MM.1S (cell line): ENCODE data around the gene SLFN12L.
"Not testable (repeated sequence)": the region's sequence is repeated elsewhere in the genome, so short reads cannot be mapped to it uniquely, and the experiment has no call there.

Source experiments
- DNase-seq: peaks from one replicate; pipeline ENCODE4 v3.0.0-alpha.2; 2015
- H2AFZ ChIP-seq: fragments of 300-600 bp; sonication (generic); 2 replicates; pipeline ENCODE4 v1.6.0; 2016; ENCODE audit warnings: antibody characterized with exemption, low read length
- H3F3A ChIP-seq: fragments of 300-600 bp; sonication (generic); 2 replicates; pipeline ENCODE4 v1.6.1; 2016; ENCODE audit warnings: mild to moderate bottlenecking, antibody characterized with exemption, low read length, moderate library complexity, mixed read lengths; ENCODE audit not compliant: insufficient read depth
- H3K27ac ChIP-seq: fragments of 300-600 bp; sonication (generic); 2 replicates; pipeline ENCODE4 v1.5.1; 2016; ENCODE audit warnings: mild to moderate bottlenecking, low read length
- H3K27me3 ChIP-seq: fragments of 300-600 bp; sonication (generic); replicated peaks from 2 replicates; pipeline ENCODE4 v1.6.0; 2016; ENCODE audit warnings: low read length; ENCODE audit not compliant: insufficient read depth
- H3K36me3 ChIP-seq: fragments of 300-600 bp; sonication (generic); replicated peaks from 2 replicates; pipeline ENCODE4 v1.6.1; 2016; ENCODE audit warnings: mild to moderate bottlenecking, low read length, mixed read lengths; ENCODE audit not compliant: insufficient read depth
- H3K4me1 ChIP-seq: fragments of 300-600 bp; sonication (generic); 2 replicates; pipeline ENCODE4 v1.6.1; 2016; ENCODE audit warnings: low read length, mixed read lengths
- H3K4me2 ChIP-seq: fragments of 300-600 bp; sonication (generic); 2 replicates; pipeline ENCODE4 v1.6.0; 2016; ENCODE audit warnings: low read depth, low read length
- H3K4me3 ChIP-seq: fragments of 300-600 bp; sonication (generic); 2 replicates; pipeline ENCODE4 v1.5.1; 2016; ENCODE audit warnings: low read length, mixed read lengths
- H3K79me2 ChIP-seq: fragments of 300-600 bp; sonication (generic); 2 replicates; pipeline ENCODE4 v1.6.1; 2016; ENCODE audit warnings: mixed run types, low read length, mixed read lengths
- H3K9ac ChIP-seq: fragments of 300-600 bp; sonication (generic); 2 replicates; pipeline ENCODE4 v1.6.1; 2016; ENCODE audit warnings: low read length, mixed read lengths
- H3K9me2 ChIP-seq: fragments of 300-600 bp; sonication (generic); replicated peaks from 2 replicates; pipeline ENCODE4 v1.6.1; 2016; ENCODE audit warnings: mild to moderate bottlenecking, low read length, mixed read lengths; ENCODE audit not compliant: insufficient read depth
- H3K9me3 ChIP-seq: fragments of 300-600 bp; sonication (generic); replicated peaks from 2 replicates; pipeline ENCODE4 v1.6.1; 2016; ENCODE audit warnings: mild to moderate bottlenecking, low read length, mixed read lengths; ENCODE audit not compliant: insufficient read depth
- H4K20me1 ChIP-seq: fragments of 300-600 bp; sonication (generic); 2 replicates; pipeline ENCODE4 v1.6.1; 2016; ENCODE audit warnings: mild to moderate bottlenecking, low read length, moderate library complexity, mixed read lengths; ENCODE audit not compliant: insufficient read depth
- EZH2 ChIP-seq: fragments of 300-600 bp; sonication (generic); optimal IDR thresholded peaks from 2 replicates; pipeline ENCODE3; 2017; ENCODE audit warnings: low read depth, mild to moderate bottlenecking, antibody characterized with exemption, low read length, mixed read lengths
- EZH2phosphoT487 ChIP-seq: fragments of 300-600 bp; sonication (generic); IDR thresholded peaks from 2 replicates; pipeline ENCODE4 v1.6.1; 2018; ENCODE audit warnings: antibody characterized with exemption, low read length
- TF ChIP-seq, protein P1 (sequence below): fragments of 300-600 bp; sonication (generic); IDR thresholded peaks from 2 replicates; pipeline ENCODE4 v1.5.1; 2016; ENCODE audit warnings: antibody characterized with exemption, low read length, mixed read lengths

Gene SLFN12L

GRCh38 chr17:35536664-35537171, 760 bp downstream of the SLFN12L start:
- Histone ChIP-seq H3K27me3 (no peaks in the 10 kb centered on the region), H3K9ac (no peak overlapping the region), H3K9me2 (no peaks in the 10 kb centered on the region), H3K27ac (peak overlapping the region; percentile 52; the same call in 1 of the 2 replicates), H3F3A (peaks cover 16% of the 10 kb centered on the region; the same call in 1 of the 2 replicates), H3K4me2 (peak overlapping the region; percentile 75; the same call in 1 of the 2 replicates), H2AFZ (no peak overlapping the region), H3K4me1 (peaks cover 27% of the 10 kb centered on the region), H4K20me1 (no peaks in the 10 kb centered on the region), H3K9me3 (no peaks in the 10 kb centered on the region), H3K79me2 (no peaks in the 10 kb centered on the region), H3K4me3 (no peak overlapping the region), H3K36me3 (no peaks in the 10 kb centered on the region)
- no peak for TF ChIP-seq EZH2phosphoT487
- TF ChIP-seq, protein P1, sequence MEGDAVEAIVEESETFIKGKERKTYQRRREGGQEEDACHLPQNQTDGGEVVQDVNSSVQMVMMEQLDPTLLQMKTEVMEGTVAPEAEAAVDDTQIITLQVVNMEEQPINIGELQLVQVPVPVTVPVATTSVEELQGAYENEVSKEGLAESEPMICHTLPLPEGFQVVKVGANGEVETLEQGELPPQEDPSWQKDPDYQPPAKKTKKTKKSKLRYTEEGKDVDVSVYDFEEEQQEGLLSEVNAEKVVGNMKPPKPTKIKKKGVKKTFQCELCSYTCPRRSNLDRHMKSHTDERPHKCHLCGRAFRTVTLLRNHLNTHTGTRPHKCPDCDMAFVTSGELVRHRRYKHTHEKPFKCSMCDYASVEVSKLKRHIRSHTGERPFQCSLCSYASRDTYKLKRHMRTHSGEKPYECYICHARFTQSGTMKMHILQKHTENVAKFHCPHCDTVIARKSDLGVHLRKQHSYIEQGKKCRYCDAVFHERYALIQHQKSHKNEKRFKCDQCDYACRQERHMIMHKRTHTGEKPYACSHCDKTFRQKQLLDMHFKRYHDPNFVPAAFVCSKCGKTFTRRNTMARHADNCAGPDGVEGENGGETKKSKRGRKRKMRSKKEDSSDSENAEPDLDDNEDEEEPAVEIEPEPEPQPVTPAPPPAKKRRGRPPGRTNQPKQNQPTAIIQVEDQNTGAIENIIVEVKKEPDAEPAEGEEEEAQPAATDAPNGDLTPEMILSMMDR: no peak
- TF ChIP-seq EZH2: no peak
- DNase-seq: no peak

DNA sequence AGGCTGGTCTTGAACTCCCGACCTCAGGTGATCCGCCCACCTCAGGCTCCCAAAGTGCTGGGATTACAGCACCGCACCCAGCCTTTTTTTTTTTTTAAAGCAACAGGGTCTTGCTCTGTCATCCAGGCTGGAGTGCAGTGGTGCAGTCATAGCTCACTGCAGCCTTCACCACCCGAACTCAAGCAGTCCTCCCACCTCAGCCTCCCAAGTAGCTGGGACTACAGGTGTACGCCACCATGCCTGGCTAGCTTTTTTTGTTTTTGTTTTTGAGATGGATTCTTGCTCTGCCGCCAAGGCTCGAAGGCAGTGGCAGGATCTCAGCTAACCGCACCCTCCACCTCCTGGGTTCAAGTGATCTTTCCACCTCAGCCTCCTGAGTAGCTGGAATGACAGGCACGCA, 2.1 kb downstream of the SLFN12L start:
- not testable (repeated sequence) for H3K9ac ChIP-seq, H3K27me3 ChIP-seq
- peaks cover 25% of the 10 kb centered on the region for H3K4me1 ChIP-seq

GRCh38 chr17:35534576-35535093, 2.8 kb downstream of the SLFN12L start:
- Histone ChIP-seq H3K9me3 (no peaks in the 10 kb centered on the region), H3K9me2 (no peaks in the 10 kb centered on the region), H3K4me2 (no peak overlapping the region), H3K27ac (no peak overlapping the region), H3K4me1 (peaks cover 23% of the 10 kb centered on the region), H3K9ac (no peak overlapping the region), H3K4me3 (no peak overlapping the region), H4K20me1 (no peaks in the 10 kb centered on the region), H3K36me3 (no peaks in the 10 kb centered on the region), H3F3A (peaks cover 16% of the 10 kb centered on the region; the same call in 1 of the 2 replicates), H2AFZ (no peak overlapping the region), H3K79me2 (no peaks in the 10 kb centered on the region), H3K27me3 (no peaks in the 10 kb centered on the region)
- TF ChIP-seq, protein P1: no peak
- TF ChIP-seq EZH2phosphoT487: no peak
- no peak for TF ChIP-seq EZH2
- no peak for DNase-seq

More for the DNA sequence above, 2.1 kb downstream of the SLFN12L start:
- H2AFZ ChIP-seq, H3K9me3 ChIP-seq, H3K9me2 ChIP-seq, DNase-seq, H3K4me2 ChIP-seq, H3K36me3 ChIP-seq, H3K79me2 ChIP-seq, H3K27ac ChIP-seq, H3K4me3 ChIP-seq, H4K20me1 ChIP-seq: not testable (repeated sequence)
- peaks cover 16% of the 10 kb centered on the region; the same call in 1 of the 2 replicates for H3F3A ChIP-seq

DNA sequence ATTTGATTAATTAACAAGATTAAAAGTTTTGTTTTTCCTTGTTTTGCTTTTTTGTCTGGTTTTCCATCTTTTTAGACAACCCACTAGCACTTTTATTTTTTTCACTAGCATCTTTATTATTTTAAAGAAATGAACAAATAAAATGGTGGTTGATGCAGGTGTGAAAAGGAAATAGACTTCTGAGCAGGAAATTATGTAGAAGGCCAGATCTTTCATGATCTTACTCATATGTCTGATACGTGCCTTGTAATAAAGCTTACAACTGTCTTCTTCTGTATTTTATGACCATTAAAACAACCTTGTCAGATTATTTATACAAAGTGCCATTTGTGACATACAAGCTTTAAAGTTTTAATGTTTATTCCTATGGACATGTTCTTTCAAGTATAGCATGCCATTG, 6.3 kb downstream of the SLFN12L start:
- Histone ChIP-seq H3K36me3 (no peaks in the 10 kb centered on the region), H2AFZ (no peak overlapping the region), H3K4me3 (no peak overlapping the region), H3F3A (no peaks in the 10 kb centered on the region), H3K4me2 (no peak overlapping the region), H3K9me2 (no peaks in the 10 kb centered on the region), H3K4me1 (0 out of 2 replicates have a peak, but pooled peaks cover 2% of the 10 kb centered on the region), H3K79me2 (no peaks in the 10 kb centered on the region), H3K9ac (no peak overlapping the region), H4K20me1 (no peaks in the 10 kb centered on the region), H3K27me3 (no peaks in the 10 kb centered on the region), H3K27ac (no peak overlapping the region), H3K9me3 (no peaks in the 10 kb centered on the region)
- no peak for DNase-seq
- TF ChIP-seq EZH2phosphoT487: no peak
- TF ChIP-seq EZH2: no peak
- TF ChIP-seq, protein P1: no peak
